Panc1 (cell line): Measurements from ENCODE around the gene CENPF. TPM values are rescaled to one million over a fixed set of nuclear protein-coding genes. Genes with fewer than 3 reads are reported as not detected.
A peak's percentile ranks its signal among the peaks of the same experiment; 100 is the strongest.

Source experiments
- ATAC-seq: fragments of 200-7000 bp; cut with Tn5 transposase; 2 replicates; pipeline ENCODE4 v1.9.1; 2020; ENCODE audit warnings: mild to moderate bottlenecking, moderate library complexity
- BruUV-seq: library from RNA; stranded (reverse); fragments of 400-500 nt; replicated peaks from 2 replicates; lab custom pipeline; 2021; lab: Mats Ljungman, UMichigan
- CTCF ChIA-PET: fragments of 300-600 bp; sonication (Branson Sonifier 250); formaldehyde crosslinking; loops from one replicate; lab custom pipeline; 2022; ENCODE audit warnings: antibody characterized with exemption; lab: Charles Lee
- POLR2A ChIA-PET: fragments of 300-600 bp; sonication (Branson Sonifier 250); formaldehyde crosslinking; loops from one replicate; lab custom pipeline; 2022; ENCODE audit warnings: antibody characterized with exemption; lab: Charles Lee
- DNase-seq: peaks from one replicate; pipeline ENCODE4 v3.0.0-alpha.2; 2010; ENCODE audit warnings: low read depth, low spot score
- H3K27ac ChIP-seq: 2 replicates; pipeline ENCODE4 v1.5.1; 2011; ENCODE audit warnings: mild to moderate bottlenecking, low read length, inconsistent platforms
- H3K27me3 ChIP-seq: fragments of 200-500 bp; sonication (Bioruptor generic); 2 replicates; pipeline ENCODE4 v1.6.0; 2014; ENCODE audit warnings: low read length, inconsistent platforms; ENCODE audit not compliant: control insufficient read depth, insufficient read depth
- H3K36me3 ChIP-seq: fragments of 200-500 bp; sonication (Bioruptor generic); 2 replicates; pipeline ENCODE4 v1.5.1; 2014; ENCODE audit warnings: inconsistent platforms, mild to moderate bottlenecking, low read length, moderate library complexity; ENCODE audit not compliant: control insufficient read depth, insufficient read depth
- H3K4me1 ChIP-seq: 2 replicates; pipeline ENCODE4 v1.5.1; 2011; ENCODE audit warnings: inconsistent platforms, mild to moderate bottlenecking, low read length, moderate library complexity; ENCODE audit not compliant: control insufficient read depth, insufficient read depth
- H3K4me3 ChIP-seq, 2 experiments: 2 replicates each; pipeline ENCODE4 v1.5.1; 2011 to 2012; ENCODE audit warnings: low read depth in 2 of 2, low read length in 2 of 2, mild to moderate bottlenecking in 2 of 2, inconsistent platforms in 1 of 2, moderate library complexity in 1 of 2
- H3K9me3 ChIP-seq: fragments of 200-500 bp; sonication (Bioruptor generic); 2 replicates; pipeline ENCODE4 v1.5.1; 2014; ENCODE audit warnings: low read depth, mild to moderate bottlenecking, inconsistent platforms, low read length, moderate library complexity; ENCODE audit not compliant: control insufficient read depth, insufficient read depth
- POLR2AphosphoS5 ChIP-seq: IDR thresholded peaks from 2 replicates; pipeline ENCODE4 v1.6.1; 2012; ENCODE audit warnings: mild to moderate bottlenecking, low read depth, low read length, moderate library complexity
- SIN3A ChIP-seq: IDR thresholded peaks from 2 replicates; pipeline ENCODE4 v1.6.1; 2012; ENCODE audit warnings: low read depth, mild to moderate bottlenecking, low read length, moderate library complexity, borderline replicate concordance; ENCODE audit not compliant: insufficient read depth
- TCF7L2 ChIP-seq: IDR thresholded peaks from 2 replicates; pipeline ENCODE4 v1.6.1; 2011; ENCODE audit warnings: mild to moderate bottlenecking, low read depth, low read length, inconsistent platforms
- in situ Hi-C: cut with HindIII; loops from 2 replicates; pipeline ENCODE4 v1.10.0; 2016; ENCODE audit warnings: low sequenced_read_pairs, low pct_unique_long_range_greater_than_20kb
- intact Hi-C: fragments of 100-400 bp; cut with micrococcal nuclease; formaldehyde crosslinking; loops from one replicate; pipeline ENCODE4 v1.10.0; 2022; ENCODE audit not compliant: unreplicated experiment
- total RNA-seq: library from RNA; stranded (reverse); gene quantifications from one replicate; pipeline ENCODE4 v1.2.1, GENCODE V29; 2021; ENCODE audit not compliant: unreplicated experiment
- TF ChIP-seq, protein P1 (sequence below), 2 experiments: IDR thresholded peaks; 2 replicates each; pipeline ENCODE4 v1.6.1; 2011 to 2012; ENCODE audit warnings: low read depth in 2 of 2, control low read depth in 1 of 2, low read length in 1 of 2, mild to moderate bottlenecking in 1 of 2, moderate library complexity in 1 of 2; ENCODE audit not compliant: insufficient read depth in 1 of 2
- TF ChIP-seq, protein P2 (sequence below): fragments of 450-650 bp; IDR thresholded peaks from 2 replicates; pipeline ENCODE4 v1.5.1; 2017; ENCODE audit warnings: mild to moderate bottlenecking

The CENPF gene
- total RNA-seq, 1 experiment from 2014 or later, result 156 TPM

- in situ Hi-C loops, result no loop called here
These were observed 23.8 kb upstream of the CENPF start for GRCh38 chr1:214579183-214579582.

GRCh38 chr1:214581785-214582184 is 21.2 kb upstream of the CENPF start:
- CTCF ChIA-PET, result interaction anchor here (0.6 kb wide), 2 partner anchors 194 to 565 kb away, joined by 3 to 6 read pairs; no protein-coding TSS in a partner anchor
- no peaks in the 10 kb centered on the region for H3K36me3 ChIP-seq
- DNase-seq, result peak; percentile 64
- POLR2A ChIA-PET, result interaction anchor here (1.1 to 2.4 kb wide), 2 partner anchors 9 to 30 kb away, joined by 8 to 10 read pairs; partner anchors contain the start of gene PTPN14
- peak overlapping the region; percentile 86 for H3K27ac ChIP-seq
- in situ Hi-C loops (no loop called here), intact Hi-C loops (loop anchor here (2.0 to 5.0 kb wide), 2 partner anchors 33 to 69 kb away; no protein-coding TSS in a partner anchor)
- H3K4me1 ChIP-seq, result peaks cover 46% of the 10 kb centered on the region
- no peak for TF ChIP-seq SIN3A
- TF ChIP-seq, protein P1, sequence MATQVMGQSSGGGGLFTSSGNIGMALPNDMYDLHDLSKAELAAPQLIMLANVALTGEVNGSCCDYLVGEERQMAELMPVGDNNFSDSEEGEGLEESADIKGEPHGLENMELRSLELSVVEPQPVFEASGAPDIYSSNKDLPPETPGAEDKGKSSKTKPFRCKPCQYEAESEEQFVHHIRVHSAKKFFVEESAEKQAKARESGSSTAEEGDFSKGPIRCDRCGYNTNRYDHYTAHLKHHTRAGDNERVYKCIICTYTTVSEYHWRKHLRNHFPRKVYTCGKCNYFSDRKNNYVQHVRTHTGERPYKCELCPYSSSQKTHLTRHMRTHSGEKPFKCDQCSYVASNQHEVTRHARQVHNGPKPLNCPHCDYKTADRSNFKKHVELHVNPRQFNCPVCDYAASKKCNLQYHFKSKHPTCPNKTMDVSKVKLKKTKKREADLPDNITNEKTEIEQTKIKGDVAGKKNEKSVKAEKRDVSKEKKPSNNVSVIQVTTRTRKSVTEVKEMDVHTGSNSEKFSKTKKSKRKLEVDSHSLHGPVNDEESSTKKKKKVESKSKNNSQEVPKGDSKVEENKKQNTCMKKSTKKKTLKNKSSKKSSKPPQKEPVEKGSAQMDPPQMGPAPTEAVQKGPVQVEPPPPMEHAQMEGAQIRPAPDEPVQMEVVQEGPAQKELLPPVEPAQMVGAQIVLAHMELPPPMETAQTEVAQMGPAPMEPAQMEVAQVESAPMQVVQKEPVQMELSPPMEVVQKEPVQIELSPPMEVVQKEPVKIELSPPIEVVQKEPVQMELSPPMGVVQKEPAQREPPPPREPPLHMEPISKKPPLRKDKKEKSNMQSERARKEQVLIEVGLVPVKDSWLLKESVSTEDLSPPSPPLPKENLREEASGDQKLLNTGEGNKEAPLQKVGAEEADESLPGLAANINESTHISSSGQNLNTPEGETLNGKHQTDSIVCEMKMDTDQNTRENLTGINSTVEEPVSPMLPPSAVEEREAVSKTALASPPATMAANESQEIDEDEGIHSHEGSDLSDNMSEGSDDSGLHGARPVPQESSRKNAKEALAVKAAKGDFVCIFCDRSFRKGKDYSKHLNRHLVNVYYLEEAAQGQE (IDR thresholded peaks at IDR 0.05; ENCODE audit: insufficient read depth in 1 of 2, low read depth in 2 of 2, low read length in 1 of 2), result 0 out of 4 replicates have a peak, but pooled peaks of 1 of the 2 experiments have one; percentile 32
- TF ChIP-seq, protein P2, sequence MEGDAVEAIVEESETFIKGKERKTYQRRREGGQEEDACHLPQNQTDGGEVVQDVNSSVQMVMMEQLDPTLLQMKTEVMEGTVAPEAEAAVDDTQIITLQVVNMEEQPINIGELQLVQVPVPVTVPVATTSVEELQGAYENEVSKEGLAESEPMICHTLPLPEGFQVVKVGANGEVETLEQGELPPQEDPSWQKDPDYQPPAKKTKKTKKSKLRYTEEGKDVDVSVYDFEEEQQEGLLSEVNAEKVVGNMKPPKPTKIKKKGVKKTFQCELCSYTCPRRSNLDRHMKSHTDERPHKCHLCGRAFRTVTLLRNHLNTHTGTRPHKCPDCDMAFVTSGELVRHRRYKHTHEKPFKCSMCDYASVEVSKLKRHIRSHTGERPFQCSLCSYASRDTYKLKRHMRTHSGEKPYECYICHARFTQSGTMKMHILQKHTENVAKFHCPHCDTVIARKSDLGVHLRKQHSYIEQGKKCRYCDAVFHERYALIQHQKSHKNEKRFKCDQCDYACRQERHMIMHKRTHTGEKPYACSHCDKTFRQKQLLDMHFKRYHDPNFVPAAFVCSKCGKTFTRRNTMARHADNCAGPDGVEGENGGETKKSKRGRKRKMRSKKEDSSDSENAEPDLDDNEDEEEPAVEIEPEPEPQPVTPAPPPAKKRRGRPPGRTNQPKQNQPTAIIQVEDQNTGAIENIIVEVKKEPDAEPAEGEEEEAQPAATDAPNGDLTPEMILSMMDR, result no peak
- peak; percentile 68; the same call in 1 of the 2 replicates for TF ChIP-seq POLR2AphosphoS5
- ATAC-seq, result peak; percentile 94
- peak overlapping the region in 1 of 2 experiments; percentile 14; a peak in 2 of 4 replicates for H3K4me3 ChIP-seq
- H3K9me3 ChIP-seq, result peaks cover 6% of the 10 kb centered on the region; the same call in 1 of the 2 replicates
- BruUV-seq, result no TSS peak
- H3K27me3 ChIP-seq, result no peaks in the 10 kb centered on the region

More at GRCh38 chr1:214579183-214579582, 23.8 kb upstream of the CENPF start:
- TF ChIP-seq POLR2AphosphoS5, result no peak
- TF ChIP-seq SIN3A, result no peak
- TF ChIP-seq, protein P1 (IDR thresholded peaks at IDR 0.05; ENCODE audit: insufficient read depth in 1 of 2, low read depth in 2 of 2, low read length in 1 of 2), result no peak
- no peak for TF ChIP-seq TCF7L2
- TF ChIP-seq, protein P2, result no peak
- H3K27ac ChIP-seq, result peak overlapping the region; percentile 69; the same call in 1 of the 2 replicates
- no peak overlapping the region for H3K4me3 ChIP-seq
- H3K4me1 ChIP-seq, result peaks cover 38% of the 10 kb centered on the region
- no TSS peak for BruUV-seq
- no peak for DNase-seq
- peaks cover 21% of the 10 kb centered on the region; the same call in 1 of the 2 replicates for H3K9me3 ChIP-seq
- intact Hi-C loops, result no loop called here
- ChIA-PET POLR2A (interaction anchor here (0.6 to 0.9 kb wide), 2 partner anchors 11 to 31 kb away, joined by 8 to 13 read pairs; no protein-coding TSS in a partner anchor), CTCF (interaction anchor here (0.6 kb wide), 1 partner anchor 30 kb away, joined by 4 read pairs; no protein-coding TSS in a partner anchor)
- no peak for ATAC-seq
- H3K27me3 ChIP-seq, result no peaks in the 10 kb centered on the region
- H3K36me3 ChIP-seq, result no peaks in the 10 kb centered on the region
